Mammary microvascular endothelial cell (primary cell): ENCODE results near the gene XPOT. TPM values are rescaled to one million over a fixed set of nuclear protein-coding genes. Genes with fewer than 3 reads are reported as not detected.

Experiments used
- total RNA-seq: library from RNA; depleted of rRNA; stranded (reverse); fragments of >200 nt; gene quantifications from 2 replicates; pipeline ENCODE4 v1.2.3, GENCODE V29; 2015

The XPOT gene, protein sequence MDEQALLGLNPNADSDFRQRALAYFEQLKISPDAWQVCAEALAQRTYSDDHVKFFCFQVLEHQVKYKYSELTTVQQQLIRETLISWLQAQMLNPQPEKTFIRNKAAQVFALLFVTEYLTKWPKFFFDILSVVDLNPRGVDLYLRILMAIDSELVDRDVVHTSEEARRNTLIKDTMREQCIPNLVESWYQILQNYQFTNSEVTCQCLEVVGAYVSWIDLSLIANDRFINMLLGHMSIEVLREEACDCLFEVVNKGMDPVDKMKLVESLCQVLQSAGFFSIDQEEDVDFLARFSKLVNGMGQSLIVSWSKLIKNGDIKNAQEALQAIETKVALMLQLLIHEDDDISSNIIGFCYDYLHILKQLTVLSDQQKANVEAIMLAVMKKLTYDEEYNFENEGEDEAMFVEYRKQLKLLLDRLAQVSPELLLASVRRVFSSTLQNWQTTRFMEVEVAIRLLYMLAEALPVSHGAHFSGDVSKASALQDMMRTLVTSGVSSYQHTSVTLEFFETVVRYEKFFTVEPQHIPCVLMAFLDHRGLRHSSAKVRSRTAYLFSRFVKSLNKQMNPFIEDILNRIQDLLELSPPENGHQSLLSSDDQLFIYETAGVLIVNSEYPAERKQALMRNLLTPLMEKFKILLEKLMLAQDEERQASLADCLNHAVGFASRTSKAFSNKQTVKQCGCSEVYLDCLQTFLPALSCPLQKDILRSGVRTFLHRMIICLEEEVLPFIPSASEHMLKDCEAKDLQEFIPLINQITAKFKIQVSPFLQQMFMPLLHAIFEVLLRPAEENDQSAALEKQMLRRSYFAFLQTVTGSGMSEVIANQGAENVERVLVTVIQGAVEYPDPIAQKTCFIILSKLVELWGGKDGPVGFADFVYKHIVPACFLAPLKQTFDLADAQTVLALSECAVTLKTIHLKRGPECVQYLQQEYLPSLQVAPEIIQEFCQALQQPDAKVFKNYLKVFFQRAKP
- total RNA-seq = 48.9 and 52.0 TPM in 2 replicates

DNA sequence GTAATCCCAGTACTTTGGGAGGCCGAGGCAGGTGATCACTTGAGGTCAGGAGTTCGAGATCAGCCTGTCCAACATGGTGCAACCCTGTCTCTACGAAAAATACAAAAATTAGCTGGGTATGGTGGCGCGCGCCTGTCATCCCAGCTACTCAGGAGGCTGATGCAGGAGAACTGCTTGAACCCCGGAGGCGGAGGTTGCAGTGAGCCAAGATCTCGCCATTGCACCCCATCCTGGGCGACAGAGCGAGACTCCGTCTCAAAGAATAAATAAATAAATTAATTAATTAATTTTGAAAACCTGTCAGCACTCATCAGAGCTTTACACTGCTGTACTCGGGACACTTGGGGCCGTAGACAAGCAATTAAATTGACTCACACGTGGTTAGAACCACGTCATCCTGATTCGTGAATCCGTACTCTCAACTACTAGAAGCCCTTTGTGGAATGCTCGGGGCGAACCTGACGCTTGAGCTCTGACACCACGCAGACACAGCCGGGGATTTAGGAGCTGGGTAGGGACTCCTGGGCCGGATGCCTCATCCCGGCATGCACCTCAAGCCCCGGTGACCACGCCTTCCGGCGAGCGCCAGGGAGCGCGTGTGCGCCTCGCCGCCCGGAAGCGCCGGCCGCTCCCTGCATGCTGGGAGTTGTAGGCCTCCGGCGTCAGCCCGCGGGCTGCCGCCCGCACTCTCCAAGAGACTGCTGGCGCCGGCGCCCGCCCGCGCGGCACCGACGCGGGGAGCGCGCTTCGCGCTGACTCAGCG lies at the start of gene XPOT:
TSS of gene XPOT (plus strand) at position 686 of the 763 bp plus-strand sequence. CDS start 5,644 bp downstream, outside the sequence.

DNA sequence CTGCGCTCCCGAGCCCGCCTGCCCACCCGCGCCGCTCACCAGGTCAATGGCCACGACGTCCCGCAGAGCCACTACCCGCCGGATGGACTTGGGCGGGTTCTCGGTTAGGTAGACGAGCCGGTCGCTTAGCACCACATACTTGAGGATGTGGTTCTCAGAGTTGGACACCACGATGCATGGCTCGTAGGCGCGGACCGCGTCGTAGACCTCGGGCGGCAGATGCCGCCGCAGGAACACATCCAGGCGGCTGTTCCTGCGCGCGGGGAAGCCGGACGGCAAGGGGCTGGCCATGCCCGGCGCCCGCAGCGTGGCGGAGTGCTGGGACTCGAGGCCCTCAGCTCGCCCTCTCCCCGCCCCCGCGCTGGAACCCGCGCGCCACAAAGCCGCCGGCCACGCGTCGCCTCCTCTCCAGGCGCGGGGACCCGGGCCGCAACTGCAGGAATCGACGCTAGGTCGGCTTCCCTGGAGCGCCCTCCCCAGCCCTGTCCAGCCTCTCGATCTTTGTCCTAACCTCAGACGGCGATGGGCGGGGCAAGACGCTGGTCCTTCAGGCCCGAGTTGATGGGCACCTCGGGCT lies 13.8 kb upstream of the XPOT start, which contains the start of gene C12orf56:
TSS of gene C12orf56 (minus strand) at position 484 of the 577 bp plus-strand sequence. CDS start at position 291, 193 bp downstream.

DNA sequence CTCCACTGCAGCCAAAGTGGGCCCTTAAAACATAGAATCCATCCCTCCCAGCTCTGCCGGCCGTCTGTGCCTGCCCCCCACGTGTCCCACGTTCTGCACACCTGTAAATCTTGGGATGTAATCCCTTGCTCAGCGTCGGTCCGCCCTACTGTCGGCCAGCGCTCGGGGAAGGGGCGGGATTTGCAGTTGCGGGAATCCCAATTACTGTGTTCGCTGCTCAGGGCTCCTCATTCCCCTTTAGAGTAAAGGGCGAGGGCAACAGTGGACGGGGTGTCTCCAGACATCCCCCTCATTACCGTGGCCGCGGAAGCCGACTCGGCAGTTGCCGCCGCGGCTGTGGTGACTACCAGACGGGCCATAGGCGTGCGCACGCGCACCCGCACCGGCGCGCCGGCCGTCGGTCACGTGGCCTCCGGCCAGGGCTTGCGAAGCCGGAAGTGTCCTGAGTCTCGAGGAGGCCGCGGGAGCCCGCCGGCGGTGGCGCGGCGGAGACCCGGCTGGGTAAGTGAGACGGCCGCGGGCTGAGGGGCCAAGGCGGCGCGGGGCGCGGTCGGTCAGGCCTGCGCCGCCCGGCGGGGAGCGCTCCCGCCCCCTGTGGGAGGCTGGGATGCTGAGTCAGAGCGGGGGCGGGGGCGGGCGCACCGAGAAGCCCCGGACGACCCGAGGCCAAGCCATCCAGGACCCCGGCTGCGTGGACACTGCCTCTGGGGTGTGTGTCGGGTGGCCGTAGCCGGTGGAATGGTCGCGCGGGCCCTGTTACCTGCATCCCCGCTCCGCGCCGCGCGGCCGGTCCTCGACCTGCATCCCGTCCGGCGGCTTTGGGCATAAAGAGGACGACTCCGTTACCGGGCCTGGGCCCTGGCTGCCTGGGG lies 47.7 kb downstream of the XPOT start, which contains the start of gene TBK1:
TSS of gene TBK1 (plus strand) at position 434 of the 872 bp plus-strand sequence. CDS start 3,751 bp downstream, outside the sequence.

Other genes starting within 250 kb of the XPOT start
- gene KICS2, start 182.1 kb upstream of the XPOT start, total RNA-seq = 3.1 and 6.1 TPM in 2 replicates
- not detected in 2 replicates for gene C12orf56, start 13.6 kb upstream of the XPOT start, total RNA-seq
- gene TBK1, start 47.7 kb downstream of the XPOT start, total RNA-seq = 24.3 and 25.9 TPM in 2 replicates
- 47.1 and 49.6 TPM in 2 replicates for gene RASSF3, start 206.1 kb downstream of the XPOT start, total RNA-seq